OCI-M1 (cell line): ENCODE measurements around the gene FAM241B.

ENCODE experiments used
- DNase-seq: peaks from one replicate; lab custom pipeline; 2025; lab: John Stamatoyannopoulos, UW

FAM241B gene

DNA sequence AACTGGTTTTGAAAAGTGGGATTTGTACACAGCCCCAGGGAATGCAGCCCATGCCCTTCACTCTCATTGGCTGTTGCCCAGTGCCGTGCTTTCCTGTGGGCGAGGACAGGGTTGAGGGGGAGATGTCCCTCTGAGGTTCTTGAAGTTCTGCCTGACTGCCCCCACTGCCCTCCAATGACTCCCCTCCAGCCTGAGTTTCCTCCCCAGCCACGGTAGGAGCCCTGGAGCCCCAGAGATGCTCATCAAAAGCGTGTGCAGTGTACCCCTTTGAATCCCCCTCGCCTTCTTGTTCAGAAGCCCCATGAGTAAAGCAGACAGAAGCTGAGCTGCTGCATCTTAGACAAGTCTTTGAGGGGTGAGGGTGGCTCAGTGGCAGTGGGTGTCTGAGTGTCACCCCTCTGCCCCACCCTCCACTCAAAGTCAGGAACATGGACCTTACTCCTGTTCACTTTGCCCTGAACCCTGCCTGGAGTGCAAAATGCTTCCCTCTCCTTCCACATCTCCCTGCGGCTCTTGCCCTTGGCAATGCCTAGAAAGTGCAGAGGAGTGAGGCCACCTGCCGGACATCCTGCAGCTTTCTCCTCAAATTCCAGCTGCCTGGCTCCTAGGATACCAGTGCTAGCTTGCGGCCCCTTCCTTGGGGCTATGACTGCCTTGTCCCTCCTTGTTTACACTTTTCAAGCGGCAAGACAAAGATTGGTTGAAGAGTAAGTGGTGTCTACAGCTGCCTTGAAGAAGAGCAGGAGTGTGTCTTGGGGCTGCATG lies 19.9 kb downstream of the FAM241B start:
- DNase-seq, result no peak

DNA sequence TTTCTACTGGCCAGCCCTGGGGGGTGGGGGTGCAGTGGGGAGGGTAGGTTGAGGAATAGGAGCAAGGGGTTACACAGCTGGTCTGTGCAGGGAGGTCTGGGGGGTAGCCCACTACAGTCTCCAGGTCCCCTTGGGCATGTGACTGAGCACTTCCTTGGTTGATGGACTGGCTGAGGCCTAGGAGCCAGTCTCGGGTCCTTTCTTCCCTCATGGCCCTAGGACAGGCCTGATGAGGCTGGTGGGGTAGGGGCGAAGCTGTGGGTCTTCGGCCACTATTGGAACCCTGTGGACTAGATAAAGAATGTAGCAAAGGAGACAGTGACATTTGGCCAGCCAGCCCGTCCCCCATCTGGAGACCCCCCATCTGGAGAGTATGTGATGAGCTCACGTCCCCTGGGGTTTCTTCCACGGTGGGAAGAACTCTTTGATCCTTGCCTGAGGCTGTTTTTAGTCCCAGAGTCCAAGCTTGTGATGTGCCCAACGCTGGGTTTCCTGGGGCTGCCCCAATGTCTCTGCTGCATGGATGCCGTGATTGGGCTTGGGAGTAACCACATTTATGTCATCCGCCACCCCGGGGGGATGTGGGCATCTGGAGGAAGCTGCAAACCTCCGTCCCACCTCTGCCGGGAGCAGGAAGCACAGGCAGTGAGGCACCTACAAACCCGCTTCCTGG lies 20.7 kb downstream of the FAM241B start:
- DNase-seq, result no peak

DNA sequence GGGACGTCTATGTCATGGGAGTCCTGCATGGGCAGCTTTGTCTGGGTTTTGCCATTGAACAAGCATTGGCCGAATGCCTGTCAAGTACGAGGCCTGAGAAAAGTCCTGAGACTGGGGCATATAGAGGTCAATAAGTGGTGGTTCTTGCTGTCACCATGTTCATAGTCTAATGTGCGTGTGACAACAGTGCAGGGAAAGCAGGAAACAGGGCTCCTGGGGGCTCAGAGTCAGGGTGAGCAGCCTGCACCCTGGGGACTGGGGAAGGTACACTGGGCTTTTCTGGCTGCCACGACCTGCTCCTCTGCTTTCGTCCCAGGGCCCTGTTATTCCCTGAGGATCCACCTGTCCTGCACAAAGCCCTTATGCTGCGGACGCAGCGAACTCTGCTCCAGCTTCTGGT lies 21.3 kb downstream of the FAM241B start:
- DNase-seq, result no peak

DNA sequence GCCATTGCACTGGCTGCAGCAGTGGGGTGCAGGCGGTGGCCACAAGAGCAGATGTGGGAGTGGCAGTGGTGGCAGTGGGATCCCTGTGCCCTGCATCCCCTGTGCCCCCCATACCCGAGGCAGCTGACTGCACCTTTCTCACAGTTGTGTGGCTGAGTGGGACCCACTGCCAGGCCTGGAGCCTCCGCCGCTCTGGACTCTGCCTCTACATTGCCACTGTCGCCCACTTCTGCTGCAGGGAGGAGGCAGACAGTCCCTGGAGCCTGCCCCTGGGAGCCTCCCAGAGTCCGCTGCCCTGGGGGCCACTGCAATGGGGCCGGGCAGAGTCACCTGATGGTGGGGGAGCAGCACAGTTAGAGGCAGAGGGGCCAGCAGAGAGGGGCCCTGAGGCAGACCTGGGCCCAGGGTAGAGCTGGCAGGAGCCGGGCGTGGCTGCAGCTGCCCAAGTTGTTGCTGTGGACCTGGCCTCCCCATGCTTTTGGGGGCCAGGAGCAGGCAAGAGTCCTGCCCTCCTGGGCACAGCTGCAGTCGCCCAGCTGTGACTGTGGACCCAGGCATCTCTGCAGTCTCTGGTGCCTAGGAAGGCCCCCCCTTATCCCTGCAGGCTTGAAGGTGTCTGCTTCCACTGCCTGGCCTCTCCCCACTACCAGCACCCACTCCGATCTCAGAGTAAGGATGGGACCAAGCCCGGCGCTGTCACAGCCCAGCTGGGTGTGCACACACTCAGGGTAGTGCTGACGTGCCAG lies 22.2 kb downstream of the FAM241B start:
- DNase-seq, result no peak

DNA sequence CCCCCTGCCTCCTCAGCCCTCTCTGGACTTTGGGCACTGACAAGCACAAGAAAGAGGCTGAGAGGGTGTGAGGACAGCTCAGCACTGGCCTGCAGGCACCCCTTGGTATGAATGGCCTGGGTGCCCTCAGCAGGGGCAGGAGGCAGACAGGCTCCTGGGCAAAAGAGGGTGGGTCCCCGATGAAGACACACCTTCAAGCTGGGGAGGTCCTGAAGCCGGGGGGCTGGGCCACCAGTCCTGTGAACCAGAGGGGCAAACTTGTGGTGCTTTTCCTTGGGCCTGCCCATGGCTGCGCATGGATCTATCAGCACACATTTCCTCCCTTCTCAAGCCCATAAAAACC lies 22.8 kb downstream of the FAM241B start:
- DNase-seq, result no peak

DNA sequence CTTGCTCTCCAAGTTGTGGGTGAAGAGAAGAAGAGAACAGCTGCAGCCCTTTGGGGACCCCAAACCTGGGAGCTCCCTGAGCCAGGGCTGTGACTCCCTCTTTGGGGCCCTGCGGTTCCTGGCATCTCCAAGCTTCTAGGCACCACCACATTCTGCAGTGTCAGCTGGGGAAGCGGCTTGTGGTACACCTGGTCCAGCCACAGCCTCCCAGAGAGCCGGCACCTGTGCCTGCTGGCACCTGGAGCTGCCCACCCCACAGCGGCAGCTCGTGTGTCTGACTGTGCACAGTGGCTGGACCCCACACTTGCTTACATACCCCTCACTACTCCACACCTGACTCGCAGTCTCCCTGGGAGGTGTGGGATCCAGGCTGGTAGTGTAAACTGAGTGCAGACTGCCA lies 23.5 kb downstream of the FAM241B start:
- DNase-seq, result no peak

DNA sequence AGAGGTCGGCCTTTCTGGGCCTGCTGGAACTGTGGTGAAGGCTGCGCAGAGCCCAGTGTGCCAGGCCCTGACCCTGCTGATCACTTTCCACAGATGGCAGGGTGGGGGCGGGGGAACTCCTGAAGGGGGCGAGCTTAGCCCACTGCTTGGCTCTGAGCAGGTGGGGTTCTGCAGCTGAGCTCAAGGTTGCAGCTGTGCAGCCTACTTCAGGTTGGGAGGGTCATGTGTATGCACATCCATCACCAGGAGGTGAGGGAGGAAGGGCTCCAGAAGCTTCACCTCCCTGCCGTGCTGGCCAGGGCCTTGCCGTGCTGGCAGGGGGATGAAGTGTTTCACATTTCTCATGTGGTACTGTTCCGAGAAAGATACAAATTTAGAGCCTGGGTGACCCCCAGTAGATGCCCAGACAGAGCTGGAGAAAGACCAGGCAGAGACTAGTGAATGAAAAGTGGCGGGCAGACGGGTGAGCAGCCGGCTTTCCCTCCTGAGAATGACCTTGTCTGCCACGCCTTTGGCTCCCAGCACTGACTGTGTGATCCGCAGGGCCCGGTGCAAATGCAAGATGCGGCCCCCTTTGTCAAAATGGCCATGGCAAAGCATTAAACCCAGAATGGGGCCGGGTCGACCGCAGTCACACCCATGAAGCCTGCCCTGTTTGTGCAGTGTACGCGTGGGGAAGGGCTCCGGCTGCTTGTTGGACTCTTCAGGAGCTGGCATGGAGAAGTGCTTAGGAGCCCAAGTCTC lies 25.2 kb downstream of the FAM241B start:
- no peak for DNase-seq

DNA sequence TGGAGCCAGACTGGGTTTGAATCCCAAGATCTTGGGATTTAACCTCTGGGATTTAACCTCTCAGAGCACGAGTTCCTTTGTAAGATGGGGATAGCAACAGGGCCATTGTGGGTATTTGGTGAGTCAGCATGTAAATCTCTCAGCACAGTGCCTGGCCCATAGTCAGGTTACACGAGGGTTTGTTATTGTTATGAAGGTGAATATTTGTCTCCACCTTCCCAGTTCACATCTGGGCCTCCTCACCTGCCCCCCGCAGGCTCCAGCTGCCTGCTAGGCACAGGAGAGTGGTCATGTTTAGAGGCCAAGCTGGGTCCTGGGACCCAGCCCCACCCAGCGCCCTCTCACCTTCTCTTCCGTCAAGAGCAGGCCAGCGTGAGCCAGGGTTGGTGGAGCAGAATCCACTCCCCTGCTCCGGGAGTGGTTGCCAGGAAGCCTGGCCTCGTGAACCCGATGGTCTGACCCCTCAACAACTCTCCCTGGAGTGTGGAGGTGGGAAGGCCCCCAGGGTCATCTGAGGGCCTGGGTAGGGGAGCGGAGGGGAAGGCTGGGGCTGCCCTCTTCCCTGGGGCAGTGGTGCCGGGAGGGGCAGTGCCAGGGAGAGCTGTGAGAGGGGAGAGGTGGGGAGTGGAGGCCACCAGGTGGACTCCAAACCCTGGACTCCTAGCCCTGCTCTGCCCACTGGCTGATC lies 26.0 kb downstream of the FAM241B start:
- no peak for DNase-seq

DNA sequence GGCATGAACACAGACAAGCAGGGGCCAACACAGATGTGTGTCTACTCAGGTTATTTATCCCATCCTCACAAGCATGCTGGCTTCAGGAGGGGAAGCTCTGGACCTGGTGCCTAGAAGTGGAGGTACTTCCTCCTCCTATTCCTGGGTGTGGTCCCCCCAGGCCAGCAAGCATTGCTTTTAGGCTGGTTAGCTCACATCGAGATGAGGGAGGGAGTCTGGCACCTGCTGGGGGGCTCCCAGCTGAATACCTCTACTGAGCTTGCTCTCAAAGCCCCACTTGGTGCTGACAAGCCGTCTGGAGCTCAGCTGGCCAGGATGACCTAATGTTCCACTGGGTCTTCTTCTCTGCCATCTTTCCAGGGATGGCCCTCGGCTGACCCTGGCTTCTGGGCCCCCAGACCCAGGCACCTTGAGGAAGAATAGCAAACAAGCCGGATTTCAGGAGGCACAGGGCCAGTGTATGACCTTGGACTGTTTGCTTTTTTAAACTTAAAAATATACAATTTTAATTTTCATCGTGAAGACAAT lies 26.8 kb downstream of the FAM241B start:
- DNase-seq, result no peak

DNA sequence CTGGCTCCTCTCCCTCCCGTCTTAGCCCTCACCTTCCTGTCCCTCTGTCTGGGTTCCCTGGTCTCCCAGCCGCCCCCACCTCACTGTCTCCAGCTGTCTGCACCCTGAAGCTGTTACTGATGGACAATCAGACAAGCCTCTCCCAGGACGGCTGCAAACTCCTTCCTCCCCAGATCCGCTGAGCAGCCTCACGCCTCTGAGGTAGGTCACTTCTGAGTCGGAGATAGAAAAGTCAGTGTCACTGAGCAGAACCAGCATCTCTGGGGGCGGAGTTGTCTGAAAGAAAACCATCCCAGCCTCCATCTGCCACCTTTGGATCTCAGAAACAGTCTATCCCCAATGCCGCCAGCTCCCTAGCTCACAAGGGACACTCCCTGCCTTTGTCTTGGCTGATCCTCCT lies 27.4 kb downstream of the FAM241B start:
- DNase-seq, result no peak

DNA sequence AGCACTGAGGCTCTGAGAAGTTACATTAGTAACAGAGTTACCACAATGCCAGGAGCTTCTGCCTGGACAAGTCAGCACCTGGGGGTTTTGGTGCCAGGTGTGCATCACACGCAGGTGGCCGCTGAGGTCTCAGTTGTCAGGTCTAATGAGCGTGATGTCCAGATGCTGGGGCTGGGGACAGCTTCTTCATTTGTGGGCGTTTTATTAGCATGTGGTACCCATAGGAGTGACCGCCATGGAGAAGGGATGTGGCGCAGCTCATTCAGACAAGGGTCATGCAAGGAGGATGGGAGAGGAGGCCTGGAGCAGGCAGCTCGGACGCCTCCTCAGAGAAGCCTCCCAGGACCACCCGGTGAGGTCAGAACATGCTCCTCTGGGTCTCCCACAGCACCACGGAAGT lies 27.8 kb downstream of the FAM241B start:
- DNase-seq, result no peak

DNA sequence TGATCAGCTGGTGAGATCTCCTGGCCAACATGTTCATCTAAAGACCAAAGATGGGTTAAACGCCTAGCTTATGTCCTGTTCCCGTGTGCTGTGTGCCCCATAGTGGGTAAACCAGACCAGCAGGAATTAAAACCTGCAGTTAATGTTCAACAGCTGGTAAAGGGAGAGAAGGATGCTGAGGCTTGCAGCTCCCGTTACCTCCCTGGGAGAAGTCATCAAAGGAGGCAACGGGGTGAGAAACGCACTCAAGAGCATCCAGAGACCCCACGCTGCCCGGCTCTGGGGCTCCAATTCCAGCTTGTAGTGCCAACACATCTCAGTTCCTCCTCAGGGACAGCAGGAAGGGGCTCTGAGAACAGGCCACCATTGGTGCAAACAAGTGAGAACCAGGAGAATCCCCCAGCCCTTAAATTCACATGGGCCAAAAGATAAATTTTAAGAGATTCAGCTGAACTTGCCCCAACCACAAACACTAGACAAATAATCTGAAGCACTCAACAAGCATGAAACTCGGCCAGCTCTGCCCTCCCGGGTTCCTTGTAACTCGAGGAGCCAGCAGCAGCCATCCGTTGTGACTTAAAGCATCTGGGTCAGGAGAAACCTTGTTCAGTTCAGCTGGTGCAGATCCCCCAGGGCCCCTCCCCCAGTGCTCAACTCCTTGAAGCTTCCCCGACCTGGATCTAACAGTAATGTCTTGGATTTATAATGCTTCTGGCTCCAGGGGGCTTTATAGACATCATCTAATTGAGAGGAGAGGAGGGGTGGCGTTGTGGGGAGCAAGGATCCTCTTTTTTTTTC lies 29.4 kb downstream of the FAM241B start:
- DNase-seq, result no peak

DNA sequence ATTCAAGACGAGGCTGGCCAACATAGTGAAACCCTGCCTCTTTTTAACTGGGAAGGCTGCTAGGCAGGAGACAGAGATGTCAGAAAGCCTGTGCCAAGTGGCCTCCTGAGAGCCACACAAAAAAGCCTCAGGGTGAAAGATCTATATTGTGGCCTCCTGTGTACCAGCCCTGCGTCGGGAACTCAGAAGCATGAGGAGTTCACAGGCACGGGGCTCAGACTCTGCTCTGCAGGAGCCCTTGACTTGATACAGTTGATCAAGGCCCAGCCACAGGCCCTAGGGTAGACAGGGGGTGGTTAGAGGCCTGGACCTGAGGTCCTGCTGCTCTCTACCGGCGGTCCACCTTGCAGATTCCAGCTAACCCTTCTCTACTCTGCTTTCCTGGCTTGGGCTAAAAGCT lies 30.2 kb downstream of the FAM241B start:
- no peak for DNase-seq

DNA sequence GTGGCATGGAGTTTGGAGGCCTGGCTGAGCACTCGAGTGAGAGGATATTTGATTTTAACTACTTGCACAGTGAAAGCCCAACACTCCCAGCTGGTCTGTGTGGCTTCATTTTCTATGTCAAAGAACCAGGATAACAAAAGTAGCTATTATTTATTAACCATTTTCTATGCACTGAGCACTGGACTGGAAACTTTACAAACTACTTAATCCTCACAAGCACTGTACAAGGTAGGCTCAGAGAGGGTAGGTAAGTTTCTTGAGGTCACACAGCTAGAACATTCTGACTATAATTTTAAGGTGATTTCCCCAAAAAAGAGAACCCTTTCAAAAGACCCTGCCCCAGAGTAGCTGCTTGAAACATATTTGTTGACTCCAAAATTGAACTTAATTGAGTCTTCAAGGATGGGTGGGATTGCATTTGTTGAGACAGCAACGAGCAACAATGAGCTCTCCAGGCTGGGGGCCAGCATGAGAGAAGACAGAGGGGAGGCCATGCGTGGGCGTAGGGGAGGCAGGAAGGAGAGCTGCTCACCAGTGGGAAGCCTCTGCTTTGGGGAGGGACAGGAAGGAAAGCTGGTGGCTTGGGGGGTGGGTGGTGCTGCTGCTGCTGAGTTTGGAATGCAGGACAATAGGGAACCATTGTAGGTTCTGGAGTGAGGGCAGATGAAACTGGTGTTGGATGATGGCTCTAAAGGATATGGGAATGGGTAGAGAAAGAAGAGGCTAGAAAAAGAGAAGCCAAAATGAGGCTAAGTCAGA lies 31.5 kb downstream of the FAM241B start:
- DNase-seq, result no peak

DNA sequence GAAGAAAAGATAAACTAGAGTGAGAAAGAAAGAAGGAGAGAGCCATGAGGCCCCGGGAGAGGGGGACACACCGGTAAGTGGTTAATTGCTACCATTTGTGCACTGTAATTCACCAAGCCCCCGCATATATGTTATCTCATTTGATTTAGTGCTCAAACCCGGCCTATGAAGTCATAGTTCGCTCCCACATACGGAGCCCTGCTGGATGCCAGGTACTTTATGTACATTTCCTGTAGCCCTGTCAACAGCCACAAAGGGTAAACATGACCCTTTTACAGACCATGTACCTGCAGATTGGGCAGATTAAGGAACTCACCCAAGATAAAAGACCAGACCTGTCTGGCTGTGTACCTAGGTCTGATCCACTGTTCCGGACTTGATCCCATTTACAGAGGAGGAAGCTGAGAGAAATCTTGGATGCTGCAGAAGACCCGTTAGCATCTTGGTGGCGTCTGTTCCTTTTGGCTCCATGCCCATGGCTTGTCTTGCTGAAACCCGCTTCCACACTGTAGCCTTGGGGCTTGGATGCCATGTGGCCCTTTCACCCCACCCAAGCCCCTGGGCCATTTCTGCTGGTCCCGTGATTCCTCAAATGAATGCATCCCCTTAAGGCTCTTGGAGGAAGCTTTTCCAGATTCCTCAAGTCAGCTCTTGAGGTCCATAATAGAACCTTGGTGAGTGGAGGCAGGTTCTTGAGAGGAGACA lies 32.3 kb downstream of the FAM241B start:
- DNase-seq, result no peak

DNA sequence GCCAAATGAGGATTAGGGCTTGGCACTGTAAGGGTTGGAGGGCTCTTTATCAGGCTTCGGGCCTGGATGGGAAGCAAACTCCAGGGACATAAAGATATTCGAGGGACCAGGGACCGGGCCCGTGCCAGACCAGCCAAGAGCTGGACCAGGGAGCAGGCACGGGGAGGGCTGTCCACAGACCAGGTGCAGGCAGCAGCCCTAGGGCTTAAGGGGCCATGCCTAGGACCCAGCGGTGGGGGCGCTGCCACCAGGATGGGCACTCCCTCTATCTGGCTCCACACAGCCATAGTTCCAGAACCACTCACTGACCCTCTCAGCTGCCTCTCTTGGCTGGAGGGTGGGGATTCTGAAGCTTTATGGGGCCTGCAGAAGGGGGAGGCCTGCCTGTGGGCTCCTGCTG lies 32.9 kb downstream of the FAM241B start:
- DNase-seq, result no peak

DNA sequence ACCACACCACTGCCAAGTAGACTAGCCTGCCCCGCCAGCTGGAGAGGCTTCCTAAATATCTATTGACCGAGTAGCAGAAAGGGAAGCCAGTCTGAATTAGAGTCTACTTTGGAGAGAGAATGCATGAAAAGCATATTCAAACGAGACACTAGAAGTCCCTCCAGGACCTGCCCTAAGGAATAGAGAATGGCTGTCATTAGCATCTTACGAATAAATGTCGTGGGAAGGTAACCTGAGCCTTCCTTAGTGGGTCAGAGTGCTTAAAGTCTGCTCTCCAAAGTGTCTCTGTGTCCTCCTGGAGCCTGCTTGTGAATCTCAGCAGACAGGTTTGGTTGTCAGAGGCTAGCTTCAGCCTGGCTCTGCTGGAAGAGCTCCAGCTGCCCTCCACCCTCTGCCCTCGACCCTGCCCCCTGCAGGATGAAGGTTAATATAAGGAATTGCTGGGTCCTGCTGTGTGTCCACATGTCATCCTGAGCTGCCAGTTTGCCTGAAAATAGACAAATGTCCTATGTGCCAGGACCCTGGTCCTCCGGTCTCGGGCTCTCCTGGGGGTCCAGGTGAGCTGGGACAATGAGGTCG lies 33.4 kb downstream of the FAM241B start:
- DNase-seq, result peak; percentile 5

DNA sequence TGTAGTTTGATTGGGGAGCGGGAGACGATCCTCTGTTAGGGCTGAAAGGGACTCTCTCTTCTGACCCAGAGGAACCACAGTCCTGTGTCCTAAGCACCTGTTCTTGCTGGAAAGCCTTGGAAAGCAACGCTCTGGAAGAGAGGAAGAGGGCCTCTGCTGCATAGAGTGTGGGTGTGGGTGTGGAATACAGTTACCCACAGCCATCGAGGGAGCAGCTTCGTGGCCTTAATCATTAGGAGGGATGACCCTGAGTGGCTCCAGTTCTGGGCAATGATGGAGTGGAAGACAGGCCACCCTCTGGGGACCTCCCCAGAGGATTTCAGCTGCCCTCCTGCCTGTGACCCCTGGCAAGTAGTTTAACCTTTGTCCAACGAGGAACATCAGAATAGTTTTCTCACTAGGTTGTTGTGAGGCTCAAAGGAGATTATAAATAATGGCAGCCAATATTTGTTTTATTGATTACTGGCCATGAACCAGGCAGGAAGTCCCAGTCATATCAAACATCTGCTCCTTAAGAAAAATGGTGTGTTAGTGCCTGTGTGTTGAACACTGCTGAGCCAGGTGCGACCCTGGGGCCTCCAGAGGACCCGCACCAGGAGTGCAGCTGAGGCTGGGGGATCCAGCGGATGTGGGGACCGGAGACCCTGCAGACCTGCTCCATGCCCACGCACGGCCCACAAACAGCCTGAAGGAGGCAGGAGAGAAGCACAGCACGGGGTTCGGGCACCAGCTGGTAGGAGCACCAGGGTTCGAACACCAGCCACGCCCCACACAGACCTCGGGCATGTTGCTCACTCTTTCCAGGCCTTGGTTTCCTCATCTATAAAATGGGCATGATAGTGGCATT lies 35.6 kb downstream of the FAM241B start:
- DNase-seq, result no peak
